Neural cell (in vitro differentiated cells): ENCODE data around the gene TMEM234. TPM values are rescaled to one million over a fixed set of nuclear protein-coding genes. Genes with fewer than 3 reads are reported as not detected.
A peak's percentile ranks its signal among the peaks of the same experiment; 100 is the strongest.

Source experiments
- H2AFZ ChIP-seq: fragments of 200-600, 300-800 bp; sonication (generic), shearing (Covaris generic); 2 replicates; pipeline ENCODE4 v1.6.0; 2014; ENCODE audit warnings: low read depth, mild to moderate bottlenecking, antibody characterized with exemption, low read length, moderate library complexity
- H3F3A ChIP-seq: fragments of 200-600 bp; shearing (Covaris generic); 2 replicates; pipeline ENCODE4 v1.6.1; 2016; ENCODE audit warnings: mild to moderate bottlenecking, moderate library complexity, mixed read lengths, antibody characterized with exemption, low read length; ENCODE audit not compliant: insufficient read depth, poor library complexity, severe bottlenecking
- H3K27ac ChIP-seq: fragments of 200-600, 300-800 bp; sonication (generic), shearing (Covaris generic); 2 replicates; pipeline ENCODE4 v1.5.1; 2014; ENCODE audit warnings: mild to moderate bottlenecking, low read length, moderate library complexity
- H3K27me3 ChIP-seq: fragments of 300-800, 200-600 bp; sonication (generic), shearing (Covaris generic); 2 replicates; pipeline ENCODE4 v1.6.0; 2014; ENCODE audit warnings: mild to moderate bottlenecking, low read depth, low read length, moderate library complexity; ENCODE audit not compliant: insufficient read depth
- H3K36me3 ChIP-seq: fragments of 300-800, 200-600 bp; sonication (generic), shearing (Covaris generic); 2 replicates; pipeline ENCODE4 v1.5.1; 2014; ENCODE audit warnings: mild to moderate bottlenecking, antibody characterized with exemption, low read length, moderate library complexity; ENCODE audit not compliant: insufficient read depth
- H3K4me2 ChIP-seq: fragments of 300-800, 200-600 bp; sonication (generic), shearing (Covaris generic); 2 replicates; pipeline ENCODE4 v1.6.0; 2014; ENCODE audit warnings: mild to moderate bottlenecking, low read length
- H3K4me3 ChIP-seq: fragments of 300-800, 200-600 bp; sonication (generic), shearing (Covaris generic); 2 replicates; pipeline ENCODE4 v1.5.1; 2014; ENCODE audit warnings: mild to moderate bottlenecking, low read length, moderate library complexity
- H3K79me2 ChIP-seq: fragments of 200-600 bp; shearing (Covaris generic); replicated peaks from 2 replicates; pipeline ENCODE4 v1.6.0; 2014; ENCODE audit warnings: mild to moderate bottlenecking, low read length, moderate library complexity; ENCODE audit not compliant: insufficient read depth
- H3K9ac ChIP-seq: fragments of 300-800, 200-600 bp; sonication (generic), shearing (Covaris generic); 2 replicates; pipeline ENCODE4 v1.6.1; 2016; ENCODE audit warnings: mild to moderate bottlenecking, low read length, mixed read lengths
- H3K9me2 ChIP-seq: fragments of 200-600 bp; shearing (Covaris generic); 2 replicates; pipeline ENCODE4 v1.6.1; 2016; ENCODE audit warnings: mild to moderate bottlenecking, low read length, mixed read lengths; ENCODE audit not compliant: insufficient read depth
- H3K9me3 ChIP-seq: fragments of 200-600, 300-800 bp; sonication (generic), shearing (Covaris generic); 2 replicates; pipeline ENCODE4 v1.6.1; 2016; ENCODE audit warnings: mild to moderate bottlenecking, mixed run types, low read length, moderate library complexity, mixed read lengths
- H4K20me1 ChIP-seq: fragments of 200-600 bp; shearing (Covaris generic); 2 replicates; pipeline ENCODE4 v1.6.1; 2016; ENCODE audit warnings: mild to moderate bottlenecking, mixed run types; ENCODE audit not compliant: insufficient read depth
- CTCF ChIP-seq: fragments of 450-650 bp; IDR thresholded peaks from 2 replicates; pipeline ENCODE4 v1.5.1; 2014; ENCODE audit warnings: antibody characterized with exemption, mild to moderate bottlenecking, moderate library complexity; ENCODE audit not compliant: poor library complexity, severe bottlenecking
- EP300 ChIP-seq: fragments of 450-650 bp; conservative IDR thresholded peaks from 2 replicates; pipeline ENCODE4 v1.6.1; 2014; ENCODE audit warnings: antibody characterized with exemption, mild to moderate bottlenecking, moderate library complexity; ENCODE audit not compliant: poor library complexity, severe bottlenecking
- EZH2 ChIP-seq: fragments of 200-600, 300-800 bp; shearing (Covaris generic), sonication (generic); IDR thresholded peaks from 2 replicates; pipeline ENCODE4 v1.6.1; 2014; ENCODE audit warnings: antibody characterized with exemption, low read length, borderline replicate concordance, mild to moderate bottlenecking; ENCODE audit not compliant: insufficient read depth, poor library complexity, severe bottlenecking
- MXI1 ChIP-seq: fragments of 450-650 bp; conservative IDR thresholded peaks from 2 replicates; pipeline ENCODE4 v1.6.1; 2014; ENCODE audit warnings: antibody characterized with exemption, mild to moderate bottlenecking; ENCODE audit not compliant: poor library complexity, severe bottlenecking
- POLR2AphosphoS5 ChIP-seq: IDR thresholded peaks from 2 replicates; pipeline ENCODE4 v1.6.1; 2012
- RAD21 ChIP-seq: fragments of 450-650 bp; conservative IDR thresholded peaks from 2 replicates; pipeline ENCODE4 v1.6.1; 2014; ENCODE audit warnings: antibody characterized with exemption, mild to moderate bottlenecking, moderate library complexity
- REST ChIP-seq: IDR thresholded peaks from 2 replicates; pipeline ENCODE4 v1.6.1; 2012; ENCODE audit warnings: borderline replicate concordance
- SMC3 ChIP-seq: fragments of 450-650 bp; conservative IDR thresholded peaks from 2 replicates; pipeline ENCODE4 v1.6.1; 2014; ENCODE audit warnings: antibody characterized with exemption, mild to moderate bottlenecking, moderate library complexity; ENCODE audit not compliant: poor library complexity
- TAF1 ChIP-seq: IDR thresholded peaks from 2 replicates; pipeline ENCODE4 v1.6.1; 2012; ENCODE audit warnings: low read depth
- polyA plus RNA-seq: library from polyadenylated mRNA; depleted of rRNA; stranded (reverse); fragments of >200 nt; gene quantifications from 2 replicates; pipeline ENCODE4 v1.2.3, GENCODE V29; 2014

The TMEM234 gene
- polyA plus RNA-seq, 1 donor from 2014 or later, result 24.4 TPM

GRCh38 chr1:32205401-32206370 is 16.5 kb downstream of the TMEM234 start, which contains the start of gene IQCC:
Gene IQCC (plus strand): TSS chr1:32205671. CDS start chr1:32205682, 11 bp downstream.
- Histone ChIP-seq H3K4me3 (peak within 1 kb of the TSS; percentile 76), H2AFZ (peak within 1 kb of the TSS; percentile 40), H3K27ac (peak within 1 kb of the TSS; percentile 73), H3K79me2 (peaks cover 7% of the 10 kb centered on the region), H3K9me2 (no peaks in the 10 kb centered on the region), H4K20me1 (no peaks in the 10 kb centered on the region), H3K4me2 (peak within 1 kb of the TSS; percentile 94), H3K9me3 (no peaks in the 10 kb centered on the region), H3K27me3 (no peaks in the 10 kb centered on the region), H3K36me3 (no peaks in the 10 kb centered on the region), H3F3A (no peaks in the 10 kb centered on the region), H3K9ac (peak within 1 kb of the TSS; percentile 79)
- TF ChIP-seq MXI1 (peak; percentile 77), REST (peak; percentile 56), EZH2 (no peak), EP300 (peak; percentile 53), TAF1 (peak; percentile 59), RAD21 (no peak), SMC3 (no peak), CTCF (peak; percentile 26), POLR2AphosphoS5 (peak; percentile 95)

GRCh38 chr1:32204943-32205361 is 17.2 kb downstream of the TMEM234 start:
- H3K27me3 ChIP-seq, result no peaks in the 10 kb centered on the region
- no peaks in the 10 kb centered on the region for H3K36me3 ChIP-seq
- H3K79me2 ChIP-seq, result peaks cover 7% of the 10 kb centered on the region
- no peaks in the 10 kb centered on the region for H4K20me1 ChIP-seq
- H3K27ac ChIP-seq, result peak overlapping the region; percentile 73
- peak overlapping the region; percentile 68 for H3K4me2 ChIP-seq
- H3F3A ChIP-seq, result no peaks in the 10 kb centered on the region
- no peaks in the 10 kb centered on the region for H3K9me2 ChIP-seq
- H3K4me3 ChIP-seq, result peak overlapping the region; percentile 76
- TF ChIP-seq REST, result no peak
- peak overlapping the region; percentile 40 for H2AFZ ChIP-seq
- peak overlapping the region; percentile 79 for H3K9ac ChIP-seq
- H3K9me3 ChIP-seq, result no peaks in the 10 kb centered on the region
